Medulla oblongata (tissue), 1 donor: ENCODE results near the gene SNX9.
"Not testable (repeated sequence)": the region's sequence is repeated elsewhere in the genome, so short reads cannot be mapped to it uniquely, and the experiment has no call there.

ENCODE experiments used
- DNase-seq: peaks from one replicate; pipeline ENCODE4 v3.0.0-alpha.2; 2015; ENCODE audit errors: extremely low spot score

The SNX9 gene

GRCh38 chr6:157831424-157832249 lies 8.6 kb downstream of the SNX9 start:
- peak; percentile 38 for DNase-seq

- no peak for DNase-seq
Measured at GRCh38 chr6:157832250-157832967, 9.4 kb downstream of the SNX9 start.

GRCh38 chr6:157834549-157834948 lies 11.5 kb downstream of the SNX9 start:
- no peak for DNase-seq

- no peak for DNase-seq
Measured at GRCh38 chr6:157838718-157839430, 15.8 kb downstream of the SNX9 start.

- DNase-seq: no peak
Measured at GRCh38 chr6:157839606-157840005, 16.6 kb downstream of the SNX9 start.

- no peak for DNase-seq
Measured at GRCh38 chr6:157840261-157840660, 17.2 kb downstream of the SNX9 start.

- no peak for DNase-seq
Measured at GRCh38 chr6:157840776-157841175, 17.7 kb downstream of the SNX9 start.

- DNase-seq: no peak
Measured at GRCh38 chr6:157841211-157841840, 18.3 kb downstream of the SNX9 start.

GRCh38 chr6:157842212-157842611 lies 19.2 kb downstream of the SNX9 start:
- DNase-seq: no peak

GRCh38 chr6:157844196-157844595 lies 21.1 kb downstream of the SNX9 start:
- not testable (repeated sequence) for DNase-seq

GRCh38 chr6:157845493-157846259 lies 22.6 kb downstream of the SNX9 start:
- no peak for DNase-seq

- no peak for DNase-seq
Measured at GRCh38 chr6:157847846-157848245, 24.8 kb downstream of the SNX9 start.

GRCh38 chr6:157848693-157849092 lies 25.6 kb downstream of the SNX9 start:
- DNase-seq: no peak

- DNase-seq: no peak
Measured at GRCh38 chr6:157849288-157850017, 26.4 kb downstream of the SNX9 start.

- no peak for DNase-seq
Measured at GRCh38 chr6:157850030-157850429, 27.0 kb downstream of the SNX9 start.

GRCh38 chr6:157853018-157853805 lies 30.2 kb downstream of the SNX9 start:
- no peak for DNase-seq

GRCh38 chr6:157853902-157854502 lies 31.0 kb downstream of the SNX9 start:
- no peak for DNase-seq

GRCh38 chr6:157855325-157855724 lies 32.3 kb downstream of the SNX9 start:
- no peak for DNase-seq

- not testable (repeated sequence) for DNase-seq
Measured at GRCh38 chr6:157855804-157856203, 32.8 kb downstream of the SNX9 start.
